HG03095 (cell line): ENCODE results near the gene CBLIF.
"Not testable (repeated sequence)": the region's sequence is repeated elsewhere in the genome, so short reads cannot be mapped to it uniquely, and the experiment has no call there.

ENCODE experiments used
- ATAC-seq: cut with Tn5 transposase; IDR thresholded peaks from one replicate; pipeline ENCODE4 v1.9.1; 2021; ENCODE audit warnings: moderate library complexity; ENCODE audit not compliant: unreplicated experiment

The CBLIF gene

DNA sequence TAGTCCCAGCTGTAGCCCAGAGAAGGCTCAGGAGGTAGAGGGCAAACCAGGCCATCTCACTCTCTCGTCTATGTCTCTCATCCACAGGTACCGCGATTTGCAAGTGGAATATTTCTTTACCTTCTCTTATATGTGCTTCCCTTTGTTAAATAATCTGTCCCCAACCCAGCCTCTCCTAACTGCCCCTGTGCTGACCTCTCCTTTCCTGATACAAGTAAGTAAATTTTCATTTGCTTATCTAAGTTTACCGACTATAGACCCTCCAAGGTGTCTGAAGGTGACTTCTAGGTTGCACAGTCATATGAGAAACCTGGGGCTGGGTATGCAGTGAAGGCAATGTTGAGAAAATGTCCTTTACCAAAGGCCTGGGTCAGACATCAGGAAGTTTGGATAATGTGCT, at the start of gene CBLIF:
TSS of gene CBLIF (minus strand) at position 101 of the 400 bp plus-strand sequence. CDS start at position 55, 46 bp downstream.
- ATAC-seq, result no peak

DNA sequence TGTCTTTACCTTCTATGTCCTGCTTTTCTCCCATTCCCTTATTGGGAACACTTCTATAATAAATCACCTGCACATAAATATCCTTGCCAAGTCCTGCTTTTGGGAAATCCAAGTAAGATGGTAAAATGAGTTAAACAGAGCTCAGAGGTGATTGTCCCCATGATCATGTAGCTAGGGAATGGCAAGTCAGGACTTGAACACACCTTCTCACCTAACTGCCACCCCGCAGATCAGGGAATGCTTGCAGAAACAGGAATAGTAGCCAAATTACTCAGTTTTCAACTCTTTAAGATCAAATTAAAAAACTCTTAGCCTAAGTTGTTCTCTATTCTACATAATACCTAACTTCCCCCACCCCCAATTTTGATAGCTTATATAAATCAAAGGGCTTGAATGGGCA, 49.3 kb upstream of the CBLIF start:
- ATAC-seq, result no peak

GRCh38 chr11:59891781-59892181, 46.5 kb upstream of the CBLIF start:
- no peak for ATAC-seq

DNA sequence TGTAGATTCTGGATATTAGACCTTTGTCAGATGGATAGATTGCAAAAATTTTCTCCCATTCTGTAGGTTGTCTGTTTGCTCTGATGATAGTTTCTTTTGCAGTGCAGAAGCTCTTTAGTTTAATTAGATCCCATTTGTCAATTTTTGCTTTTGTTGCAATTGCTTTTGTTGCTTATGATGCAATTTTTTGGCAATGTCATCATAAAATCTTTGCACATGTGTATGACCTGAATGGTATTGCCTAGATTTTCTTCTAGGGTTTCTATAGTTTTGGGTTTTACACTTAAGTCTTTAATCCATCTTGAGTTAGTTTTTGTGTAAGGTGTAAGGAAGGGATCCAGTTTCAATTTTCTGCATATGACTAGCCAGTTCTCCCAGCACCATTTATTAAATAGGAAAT, 41.9 kb upstream of the CBLIF start:
- not testable (repeated sequence) for ATAC-seq

DNA sequence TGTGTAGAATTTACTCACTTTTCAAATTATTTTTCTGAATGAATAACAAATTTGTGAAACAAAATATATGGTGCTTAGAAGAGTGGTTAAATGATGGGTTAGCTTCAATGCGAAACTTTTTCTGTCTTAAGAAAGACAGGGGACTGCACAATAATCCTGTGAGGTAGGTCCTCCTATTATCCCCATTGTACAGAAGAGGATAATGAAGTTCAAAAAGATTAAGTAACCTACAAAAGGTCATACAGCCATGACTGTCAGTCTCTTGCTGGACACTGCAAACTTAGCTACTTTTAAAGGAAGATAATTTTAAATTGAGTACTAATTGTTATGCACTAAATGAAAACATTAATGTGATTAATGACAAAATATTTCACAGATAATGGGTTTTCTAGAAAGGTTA, 38.3 kb upstream of the CBLIF start:
- no peak for ATAC-seq

DNA sequence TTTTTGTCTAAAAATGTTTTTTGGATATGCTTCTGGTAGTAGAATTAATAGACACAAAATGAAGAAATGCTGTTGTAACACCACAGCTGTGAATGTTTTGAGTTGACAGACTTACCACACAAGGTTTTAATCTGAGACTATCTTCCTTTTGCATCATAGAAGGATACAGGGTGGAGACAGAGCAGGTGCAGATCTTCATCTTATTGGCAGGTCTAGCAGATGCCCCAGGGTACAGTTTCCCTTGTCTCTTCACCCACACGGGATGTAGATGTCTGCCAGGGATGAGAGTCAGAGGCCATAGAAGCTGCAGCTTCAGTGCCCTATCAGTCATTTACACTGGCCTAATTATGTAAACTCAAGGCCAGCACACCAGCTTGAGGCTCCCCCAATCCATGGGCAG, 34.3 kb upstream of the CBLIF start:
- ATAC-seq, result no peak

DNA sequence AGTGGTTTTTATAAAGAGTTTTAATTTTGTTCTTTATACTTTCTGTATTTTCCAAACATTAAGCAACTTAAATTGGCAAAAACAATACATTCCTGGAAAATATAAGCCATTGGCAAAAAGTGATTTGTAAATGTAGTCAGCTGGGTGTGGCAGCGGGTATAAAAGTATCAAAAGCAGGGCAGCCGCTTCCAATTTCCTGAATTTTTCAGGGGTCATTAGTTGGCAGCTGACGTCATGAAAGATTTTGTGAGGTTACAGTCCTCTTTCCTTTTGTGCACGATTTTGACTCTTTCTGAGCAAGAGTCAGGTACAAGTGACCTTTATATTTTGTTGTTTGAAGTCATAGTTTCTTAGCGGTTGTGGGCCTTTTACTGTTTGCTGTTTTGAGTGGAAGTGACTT, 33.3 kb upstream of the CBLIF start, which contains the start of gene OOSP3:
TSS of gene OOSP3 (plus strand) at position 208 of the 400 bp plus-strand sequence. CDS start at position 235, 27 bp downstream.
- no peak for ATAC-seq

DNA sequence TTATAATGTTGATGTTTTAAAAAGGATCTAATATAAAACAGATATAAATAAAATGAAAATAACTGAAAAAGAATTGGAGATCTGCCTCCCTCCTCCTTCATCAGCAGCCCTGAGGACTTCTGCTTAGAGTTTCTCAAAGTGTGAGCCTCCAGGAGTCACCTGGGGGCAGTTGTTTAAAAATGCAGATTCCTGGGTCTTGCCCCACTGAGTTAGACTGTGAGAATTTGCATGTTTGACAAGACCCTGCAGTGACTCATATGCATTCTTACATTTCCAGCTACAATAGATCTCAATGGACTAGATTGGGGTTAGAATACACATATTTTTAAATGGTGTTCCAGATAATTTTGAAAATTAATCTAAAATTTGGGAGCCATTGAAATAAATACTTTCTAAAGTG, 32.5 kb upstream of the CBLIF start:
- ATAC-seq, result no peak

DNA sequence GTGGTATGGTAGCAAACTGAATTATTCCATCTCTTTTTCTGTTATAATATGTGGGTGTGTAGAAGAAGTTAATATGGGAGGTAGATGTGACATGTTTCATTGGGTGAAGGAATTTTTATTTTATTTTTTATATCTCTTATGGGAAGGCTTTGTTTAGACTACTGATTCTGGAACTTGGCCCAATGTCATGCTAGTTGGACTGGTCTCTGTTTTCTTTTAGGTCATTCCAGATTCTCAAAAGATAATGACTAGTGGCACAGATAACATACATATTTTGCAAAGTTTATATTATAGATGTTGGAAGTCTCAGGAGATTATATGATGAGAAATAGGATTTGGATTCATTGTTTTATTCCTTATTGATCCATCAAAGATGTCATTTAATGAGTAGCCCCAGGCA, 32.0 kb upstream of the CBLIF start:
- ATAC-seq, result no peak

DNA sequence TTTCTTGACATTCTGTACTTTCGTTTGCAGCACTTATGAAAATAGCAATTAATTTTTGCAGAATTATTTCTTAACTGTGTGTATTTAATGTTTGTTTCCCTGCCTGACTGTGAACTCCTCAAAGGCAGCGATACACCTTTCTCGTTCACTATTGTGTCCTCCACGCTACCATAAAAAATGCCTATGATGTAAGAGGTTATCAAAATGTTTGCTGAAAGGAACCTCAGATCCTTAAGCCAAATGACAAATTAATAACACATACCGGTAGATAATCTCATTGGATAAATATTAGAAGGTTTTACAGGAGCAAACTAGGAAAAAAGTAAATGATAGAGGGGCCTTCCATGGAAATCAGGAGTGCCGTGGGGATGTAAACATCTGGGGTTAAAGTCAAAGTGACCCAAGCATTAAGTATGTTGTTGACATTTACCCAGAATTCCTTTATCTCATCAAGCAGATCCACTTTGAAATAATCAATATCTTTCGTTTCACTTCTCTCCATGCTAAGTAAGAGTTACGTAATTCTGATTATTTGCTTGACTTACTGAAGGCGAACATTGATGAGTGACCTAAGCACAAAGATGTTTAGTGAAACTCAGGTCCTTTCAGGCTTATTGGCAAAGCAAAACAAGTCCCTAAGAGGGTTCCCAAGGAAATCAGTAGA, 30.7 kb upstream of the CBLIF start:
- ATAC-seq, result no peak

DNA sequence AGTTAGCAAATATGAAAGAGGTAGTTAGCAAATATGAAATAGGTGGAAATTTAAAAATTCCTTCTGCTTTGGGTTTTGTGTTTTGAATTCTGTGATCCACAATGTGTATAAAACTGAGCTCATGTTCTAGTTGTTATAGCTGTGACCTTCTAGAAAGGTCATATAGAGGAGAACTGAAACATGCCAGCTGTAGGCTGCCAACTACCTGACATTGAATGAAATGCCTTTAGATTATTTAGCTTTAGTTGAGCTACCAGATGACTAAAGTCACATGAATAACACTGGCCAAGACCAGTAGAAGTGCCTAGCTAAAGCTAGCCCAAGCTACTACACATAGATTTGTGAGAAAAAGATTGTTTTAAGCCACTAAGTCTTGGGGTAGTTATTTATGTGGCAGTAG, 26.8 kb upstream of the CBLIF start:
- no peak for ATAC-seq

DNA sequence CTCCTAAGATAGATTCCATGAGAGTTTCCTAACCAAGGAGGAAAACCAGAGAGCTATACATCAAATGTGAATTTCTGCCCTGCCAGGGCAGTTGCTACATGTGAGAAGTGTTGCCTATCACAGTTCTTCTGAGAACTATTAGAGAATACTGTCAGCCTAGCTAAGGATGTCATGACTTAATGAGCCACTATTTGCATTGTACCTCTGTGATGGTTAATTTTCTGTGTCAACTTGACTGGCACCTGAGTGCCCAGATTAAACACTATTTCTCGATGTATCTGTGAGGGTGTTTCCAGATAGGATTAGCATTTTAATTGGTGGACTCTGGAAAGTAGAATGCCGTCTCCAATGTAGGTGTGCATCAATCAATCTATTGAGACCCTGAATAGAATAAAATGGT, 22.6 kb upstream of the CBLIF start:
- ATAC-seq, result no peak

DNA sequence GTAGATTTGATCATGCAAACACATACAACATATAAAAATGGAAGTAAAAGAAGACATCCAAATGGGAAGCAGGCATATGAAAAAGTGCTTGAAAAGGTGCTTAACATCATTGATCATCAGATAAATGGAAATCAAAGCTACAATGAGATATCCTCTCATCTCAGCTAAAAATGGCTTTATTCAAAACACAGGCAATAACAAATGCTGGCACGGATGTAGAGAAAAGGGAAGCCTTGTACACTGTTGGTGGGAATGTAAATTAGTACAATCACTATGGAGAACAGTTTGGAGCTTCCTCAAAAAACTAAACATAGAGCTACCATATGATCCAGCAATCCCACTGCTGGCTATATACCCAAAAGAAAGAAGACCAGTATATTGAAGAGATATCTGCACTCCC, 21.5 kb upstream of the CBLIF start:
- ATAC-seq, result no peak

DNA sequence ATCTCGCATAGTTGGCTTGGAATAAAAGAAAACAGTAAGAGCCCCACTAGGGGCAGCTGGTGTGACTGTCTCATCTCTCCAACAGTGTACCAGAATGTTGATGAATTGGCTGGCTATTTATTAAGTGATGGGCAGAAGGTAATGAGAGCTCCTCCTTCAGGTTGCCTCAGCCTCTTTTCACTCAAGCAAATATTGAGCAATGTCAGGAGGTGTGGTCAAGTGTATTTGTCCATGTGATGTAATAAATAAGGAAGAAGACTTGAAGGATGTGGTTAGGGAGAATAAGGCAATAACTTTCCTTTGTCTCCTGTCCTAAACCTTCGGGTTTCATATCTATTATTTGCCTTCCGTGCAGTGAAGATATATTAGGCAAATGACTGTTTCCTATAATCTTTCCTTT, 21.1 kb upstream of the CBLIF start, which contains the start of gene TCN1:
TSS of gene TCN1 (minus strand) at position 91 of the 400 bp plus-strand sequence. CDS start at position 74, 17 bp downstream.
- no peak for ATAC-seq

DNA sequence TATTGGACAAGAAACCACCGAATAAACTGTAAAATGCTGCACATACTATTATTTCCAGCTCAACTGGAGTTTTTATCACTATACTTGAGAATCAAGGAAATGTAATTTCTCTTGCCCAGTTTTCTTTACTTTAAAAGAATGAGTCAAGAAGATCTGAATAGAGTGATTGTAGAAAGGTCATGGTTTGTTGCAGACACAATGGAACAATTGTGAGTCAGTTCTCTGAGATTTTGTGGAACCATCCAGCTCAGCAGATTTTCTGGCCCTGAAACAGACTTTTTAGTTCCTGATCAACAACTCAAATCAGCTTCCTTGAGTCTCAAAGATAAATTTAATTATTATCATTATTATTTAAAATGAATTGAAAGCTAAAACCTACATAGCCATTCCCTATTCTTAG, 19.7 kb upstream of the CBLIF start:
- no peak for ATAC-seq

GRCh38 chr11:59862252-59862651, 17.0 kb upstream of the CBLIF start:
- ATAC-seq, result no peak

- ATAC-seq, result no peak
These were observed 14.4 kb upstream of the CBLIF start for GRCh38 chr11:59859673-59860072.

DNA sequence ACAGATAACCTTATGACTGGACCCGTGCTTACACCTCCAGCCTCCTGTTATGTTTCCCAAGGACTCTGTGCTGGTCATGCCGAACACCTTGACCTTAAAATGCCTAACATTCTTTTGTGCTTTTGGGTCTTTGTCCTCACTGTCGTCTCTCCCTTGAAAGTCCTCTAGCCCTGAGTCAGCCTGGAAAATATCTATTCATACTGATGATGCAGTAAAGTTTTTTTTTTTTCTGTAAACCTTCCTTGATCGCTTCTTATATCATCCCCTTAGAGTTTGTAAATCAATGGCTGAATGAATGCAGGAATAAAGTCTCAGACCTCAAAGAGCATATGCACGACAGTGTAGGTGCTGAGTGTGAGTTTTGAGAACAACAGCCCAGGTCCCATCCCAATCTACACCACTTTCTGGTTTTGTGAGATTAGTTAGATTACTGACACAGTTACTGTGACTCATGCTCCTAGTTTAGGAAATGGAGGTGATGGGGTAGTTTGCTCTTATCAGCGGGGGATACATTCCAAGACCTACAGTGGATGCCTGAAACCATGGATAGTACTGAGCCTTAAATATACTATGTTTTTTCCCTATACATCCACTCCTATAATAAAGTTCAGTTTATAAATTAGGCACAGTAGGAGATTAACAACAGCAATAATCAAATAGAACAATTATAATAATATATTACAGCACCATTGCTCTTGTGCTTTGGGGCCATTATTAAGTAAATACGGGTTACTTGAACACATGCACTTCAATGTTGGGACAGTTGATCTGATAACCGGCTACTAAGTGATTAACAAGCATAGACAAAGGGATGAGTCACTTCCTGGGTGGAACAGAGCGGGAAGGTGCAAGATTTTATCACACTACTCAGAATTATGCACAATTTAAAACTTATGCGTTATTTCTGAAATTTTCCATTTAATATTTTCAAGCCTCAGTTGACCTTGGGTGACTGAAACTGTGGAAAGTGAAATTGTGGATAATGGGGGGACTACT, 12.4 kb upstream of the CBLIF start:
- no peak for ATAC-seq

DNA sequence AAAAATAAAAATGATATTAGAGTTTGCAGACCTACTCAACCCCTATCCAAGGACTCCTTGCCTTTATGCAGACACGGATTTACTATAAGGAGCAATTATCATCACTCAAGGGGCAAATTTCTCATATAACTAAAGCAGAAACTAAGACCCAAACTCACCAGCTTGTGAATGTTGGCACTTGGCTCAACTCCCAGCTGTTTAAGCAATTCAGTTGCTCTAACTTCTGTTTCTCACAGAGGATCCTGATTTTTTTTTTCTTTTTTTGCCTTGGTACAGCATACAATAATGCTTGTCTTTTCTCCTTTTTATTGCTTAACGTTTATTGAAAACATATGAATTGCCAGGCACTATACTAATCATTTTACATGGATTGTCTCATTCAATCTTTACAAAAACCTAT, 9.6 kb upstream of the CBLIF start:
- no peak for ATAC-seq

GRCh38 chr11:59851416-59851815, 6.1 kb upstream of the CBLIF start:
- not testable (repeated sequence) for ATAC-seq

DNA sequence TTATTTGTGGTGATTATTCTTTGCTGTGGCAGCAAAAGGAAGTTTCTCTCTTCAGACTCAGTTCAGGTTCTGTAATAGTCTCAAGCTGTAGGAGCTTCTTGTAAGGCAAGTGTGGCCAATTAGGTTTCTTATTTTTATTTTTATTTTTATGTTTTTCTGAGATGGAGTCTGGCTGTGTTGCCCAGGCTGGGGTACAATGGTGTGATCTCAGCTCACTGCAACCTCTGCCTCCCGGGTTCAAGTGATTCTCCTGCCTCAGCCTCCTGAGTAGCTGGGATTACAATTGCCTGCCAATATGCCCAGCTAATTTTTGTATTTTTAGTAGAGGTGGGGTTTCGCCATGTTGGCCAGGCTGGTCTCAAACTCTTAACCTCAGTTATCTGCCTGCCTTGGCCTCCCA, 4.3 kb upstream of the CBLIF start:
- not testable (repeated sequence) for ATAC-seq

- ATAC-seq, result no peak
These were observed 3.8 kb upstream of the CBLIF start for GRCh38 chr11:59849129-59849528.
